Astrocyte of the hippocampus (primary cell): ENCODE measurements around the gene AP1B1.
A peak's percentile ranks its signal among the peaks of the same experiment; 100 is the strongest.
"Not testable (repeated sequence)": the region's sequence is repeated elsewhere in the genome, so short reads cannot be mapped to it uniquely, and the experiment has no call there.

ENCODE experiments used
- DNase-seq: peaks from one replicate; pipeline ENCODE4 v3.0.0; 2011; ENCODE audit warnings: low read depth, low spot score

The AP1B1 gene

DNA sequence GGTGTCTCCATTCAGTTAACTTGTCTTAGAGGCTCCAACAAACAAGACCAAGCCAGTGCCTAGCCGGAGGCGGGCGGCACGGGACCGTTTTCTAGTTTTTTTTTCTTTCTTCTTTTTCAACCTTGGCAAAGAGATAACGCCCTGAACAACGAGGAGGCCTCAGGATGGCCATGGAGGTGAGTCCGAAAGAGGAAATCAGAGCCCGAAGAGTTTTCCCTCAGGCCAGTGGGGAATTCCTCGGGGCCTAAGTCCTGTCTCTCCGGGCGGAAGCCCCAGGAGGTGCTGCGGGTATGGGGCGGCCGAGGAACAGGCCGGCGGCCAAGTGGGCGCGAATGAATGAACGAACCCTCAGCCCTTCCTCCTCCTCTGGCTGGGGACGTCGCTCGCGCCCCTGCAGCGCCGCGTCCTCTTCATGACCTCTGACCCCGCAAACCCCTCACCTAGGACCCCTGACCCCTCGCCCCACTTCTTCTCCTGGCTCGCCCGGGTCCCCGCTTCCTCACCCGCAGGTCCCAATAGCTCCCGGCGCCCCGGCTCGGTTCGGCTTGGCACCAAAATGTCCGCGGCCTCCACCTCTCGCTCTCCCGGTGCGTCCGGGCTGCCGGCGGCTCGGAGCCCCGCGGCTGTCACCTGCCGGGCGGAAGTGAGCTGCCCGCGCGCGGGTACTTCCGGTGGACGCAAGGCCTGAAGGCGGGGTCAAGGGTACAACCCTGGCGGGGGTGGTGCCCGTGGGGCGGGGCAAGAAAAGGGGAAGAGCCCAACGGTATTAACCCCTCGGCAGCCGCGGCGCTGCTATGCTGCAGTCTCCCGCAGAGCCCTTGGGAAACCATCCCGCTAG lies at the start of gene AP1B1:
Gene AP1B1, minus strand, starts transcription at position 650 of the 838 bp plus-strand sequence. CDS start 21,327 bp downstream, outside the sequence.
- DNase-seq, result peak; percentile 97

DNA sequence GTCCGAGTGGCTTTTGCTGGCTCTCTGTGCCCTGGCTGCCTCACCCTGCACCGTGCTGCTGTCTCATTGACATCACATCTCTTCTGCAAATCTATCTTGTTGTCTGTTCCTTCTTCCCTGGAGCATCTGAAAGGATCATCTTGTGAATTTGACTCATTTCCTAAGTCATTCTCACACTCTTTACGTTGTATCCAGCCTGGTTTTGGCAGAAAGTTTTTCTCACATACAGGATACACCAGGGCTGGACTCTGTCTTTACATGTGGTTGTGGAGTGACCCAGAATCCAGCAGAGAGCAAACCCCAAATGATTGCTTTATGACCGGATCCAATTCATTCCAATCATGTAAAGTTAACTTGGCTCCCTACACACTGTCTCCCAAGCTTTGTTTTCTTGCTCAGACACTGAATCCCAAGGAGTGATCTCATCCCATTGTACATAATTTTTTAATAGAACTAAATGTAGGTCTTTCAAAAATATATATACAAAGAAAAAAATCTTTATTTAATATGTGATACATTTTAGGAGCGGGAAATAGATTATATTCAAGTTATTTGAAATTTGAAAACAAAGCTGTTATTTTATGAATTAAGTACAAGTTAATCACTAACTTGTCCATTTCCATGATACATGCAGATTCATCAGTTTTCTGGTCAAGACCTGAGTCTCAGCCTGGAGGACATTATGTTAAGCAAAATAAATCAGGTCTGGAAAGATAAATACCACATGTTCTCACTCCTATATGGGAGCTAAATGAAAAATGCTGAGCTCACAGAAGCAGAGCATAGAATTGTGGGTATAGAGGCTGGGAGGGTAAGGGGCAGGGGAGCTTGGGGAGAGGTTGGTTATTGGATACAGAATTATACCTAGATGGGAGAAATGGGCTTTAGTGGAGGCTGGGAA lies 47.1 kb upstream of the AP1B1 start:
- DNase-seq, result no peak

DNA sequence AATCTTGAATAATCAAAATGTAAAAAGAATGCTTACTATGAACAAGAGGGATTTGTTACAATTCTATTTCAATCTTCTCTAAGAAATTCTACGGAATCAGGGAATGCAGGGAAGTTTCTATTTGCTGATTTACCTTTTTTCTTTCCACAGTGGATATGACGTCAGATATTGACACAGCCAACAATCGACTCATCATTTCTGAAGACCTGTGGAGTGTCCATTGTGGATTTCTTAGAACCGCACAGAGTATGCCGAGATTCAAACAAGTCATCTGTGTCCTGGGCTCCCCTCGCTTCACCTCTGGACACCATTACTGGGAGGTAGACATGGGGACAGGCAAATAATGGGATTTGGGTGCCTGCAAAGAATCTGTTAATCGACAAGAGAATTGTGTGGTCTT lies 45.9 kb upstream of the AP1B1 start:
- no peak for DNase-seq

DNA sequence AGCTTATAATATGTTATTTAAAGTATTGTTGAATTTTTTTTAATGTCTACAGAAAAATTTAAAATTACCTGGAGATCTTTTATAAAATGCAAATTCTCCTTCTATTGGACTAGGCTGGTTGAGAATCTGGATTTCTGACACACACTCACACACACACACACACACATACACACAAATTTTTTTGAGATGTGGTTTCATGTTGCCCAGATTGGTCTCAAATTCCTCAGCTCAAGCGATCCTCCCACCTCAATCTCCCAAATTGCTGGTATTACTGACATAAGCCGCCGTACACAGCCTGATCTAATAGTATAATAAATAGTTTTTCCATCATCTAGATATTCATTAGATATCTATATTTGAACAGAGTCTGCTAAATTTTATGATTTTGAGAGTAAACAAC lies 45.5 kb upstream of the AP1B1 start:
- no peak for DNase-seq

DNA sequence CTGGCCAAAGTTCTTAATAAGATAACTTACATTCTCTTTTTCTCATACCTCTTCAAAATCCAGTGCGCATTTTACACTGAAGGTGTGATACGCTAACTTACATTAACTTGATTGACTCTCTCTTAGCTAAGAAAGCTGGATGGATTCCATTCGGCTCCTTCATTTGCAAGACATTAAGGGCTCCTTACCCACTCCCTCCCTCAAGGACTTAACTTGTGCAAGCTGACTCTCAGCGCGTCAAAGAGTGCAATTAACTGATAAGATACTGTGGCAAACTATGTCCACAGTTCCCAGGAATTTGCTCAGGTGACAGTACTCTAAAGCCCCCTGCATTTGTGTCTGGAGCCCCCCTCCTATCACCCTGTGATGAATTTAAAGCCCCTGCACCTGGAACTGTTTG lies 43.6 kb upstream of the AP1B1 start:
- no peak for DNase-seq

DNA sequence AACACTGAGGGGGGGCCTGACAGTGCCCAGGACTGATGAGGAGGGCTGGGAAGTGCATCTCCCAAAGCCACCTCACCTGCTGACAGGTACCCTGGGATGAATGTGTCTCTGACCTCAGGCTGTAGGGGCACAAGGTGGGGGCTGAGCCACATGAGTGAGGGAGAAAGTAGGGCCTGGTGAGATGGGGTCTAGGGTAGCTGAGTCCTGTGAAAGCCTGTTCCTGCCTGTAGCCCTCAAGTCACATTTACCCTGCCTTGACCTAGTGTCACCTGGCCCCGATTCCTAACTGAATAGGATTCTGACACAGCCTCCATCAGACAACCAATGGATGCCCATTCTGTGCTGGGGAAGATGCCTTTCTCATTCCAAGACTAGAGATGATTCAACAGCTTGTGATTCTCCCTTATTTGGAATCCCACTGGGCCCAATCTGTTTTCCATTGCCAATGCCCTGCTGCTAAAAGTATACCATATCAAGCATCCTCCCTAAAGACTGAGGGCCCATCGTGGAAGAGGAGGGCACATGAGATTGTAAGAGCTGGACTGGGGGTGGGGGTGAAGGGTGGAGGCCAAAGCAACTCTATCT lies 38.9 kb upstream of the AP1B1 start:
- no peak for DNase-seq

DNA sequence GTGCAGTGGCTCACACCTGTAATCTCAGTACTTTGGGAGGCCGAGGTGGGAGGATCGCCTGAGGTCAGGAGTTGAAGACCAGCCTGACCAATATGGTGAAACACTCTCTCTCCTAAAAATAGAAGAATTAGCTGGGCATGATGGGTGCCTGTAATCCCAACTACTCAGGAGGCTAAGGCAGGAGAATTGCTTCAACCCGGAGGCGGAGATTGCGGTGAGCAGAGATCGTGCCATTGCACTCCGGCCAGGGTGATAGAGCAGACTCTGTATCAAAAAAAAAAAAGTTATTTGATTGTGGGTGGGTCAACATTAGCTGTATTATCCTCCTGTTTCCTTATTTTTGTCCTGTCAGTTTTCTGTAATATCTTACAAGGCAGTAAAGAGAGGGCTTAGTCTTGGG lies 38.1 kb upstream of the AP1B1 start:
- no peak for DNase-seq

DNA sequence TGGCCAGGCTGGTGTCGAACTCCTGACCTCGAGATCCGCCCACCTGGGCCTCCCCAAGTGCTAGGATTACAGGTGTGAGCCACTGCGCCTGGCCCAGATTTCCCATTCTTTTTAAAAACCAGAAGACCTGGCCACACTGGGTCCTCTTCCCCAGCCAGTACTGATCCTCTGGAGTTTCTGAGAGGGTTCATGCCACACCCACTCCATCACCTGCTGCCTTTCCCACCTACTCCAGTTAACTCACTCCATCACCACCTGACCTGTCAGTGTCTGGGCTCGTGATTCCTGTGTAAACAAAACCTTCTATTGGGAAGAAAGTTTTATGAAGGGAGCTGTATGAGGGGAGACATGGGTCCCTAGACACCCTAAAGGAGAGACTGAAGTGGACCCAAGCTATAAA lies 30.3 kb upstream of the AP1B1 start:
- not testable (repeated sequence) for DNase-seq

DNA sequence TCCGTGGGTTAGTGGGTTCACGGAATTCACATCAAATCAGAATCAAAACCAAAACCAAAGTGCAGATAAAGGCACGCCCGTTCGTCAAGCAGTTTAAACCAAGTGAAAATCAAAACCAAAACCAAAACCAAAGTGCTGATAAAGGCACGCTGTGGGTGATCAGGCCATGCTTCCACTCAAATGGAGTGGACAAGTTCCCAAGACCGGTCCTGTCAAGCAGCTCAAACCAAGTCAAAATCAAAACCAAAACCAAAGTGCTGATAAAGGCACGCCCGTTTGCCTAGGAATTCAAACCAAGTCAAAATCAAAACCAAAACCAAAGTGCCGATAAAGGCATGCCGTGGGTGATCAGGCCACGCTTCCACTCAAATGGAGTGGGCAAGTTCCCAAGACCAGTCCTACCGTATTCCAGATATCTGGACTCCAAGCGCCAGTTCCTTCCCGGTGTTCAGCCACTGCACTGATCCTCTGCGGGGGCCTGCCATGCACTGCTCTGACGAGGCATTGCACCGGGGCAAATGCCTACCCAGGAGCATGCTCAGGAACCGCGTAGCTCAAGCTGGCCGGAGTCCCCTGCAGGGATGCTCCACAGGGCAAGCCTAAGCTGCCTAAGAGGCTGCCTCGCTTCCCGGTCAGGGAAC lies 26.7 kb upstream of the AP1B1 start:
- peak; percentile 22 for DNase-seq

DNA sequence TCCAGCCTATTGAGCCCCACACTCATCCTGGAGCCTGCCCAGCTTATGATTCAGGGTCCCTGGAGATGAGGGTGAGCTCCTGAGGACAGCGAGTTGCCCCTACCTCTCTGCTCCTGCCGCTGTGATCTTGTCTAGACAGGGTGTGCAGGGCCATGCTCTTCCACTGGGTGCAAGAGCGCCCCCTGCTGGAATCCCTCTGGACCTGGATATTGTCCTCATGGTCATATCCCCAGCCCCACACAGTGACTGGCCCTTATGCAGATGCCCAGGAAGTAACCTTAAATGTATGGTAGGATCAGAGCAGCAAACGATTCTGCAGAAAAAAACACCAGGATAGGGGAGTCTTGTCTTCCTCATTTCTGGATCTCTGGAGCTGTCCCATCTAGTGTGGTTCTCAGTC lies 24.4 kb upstream of the AP1B1 start:
- DNase-seq, result not testable (repeated sequence)

DNA sequence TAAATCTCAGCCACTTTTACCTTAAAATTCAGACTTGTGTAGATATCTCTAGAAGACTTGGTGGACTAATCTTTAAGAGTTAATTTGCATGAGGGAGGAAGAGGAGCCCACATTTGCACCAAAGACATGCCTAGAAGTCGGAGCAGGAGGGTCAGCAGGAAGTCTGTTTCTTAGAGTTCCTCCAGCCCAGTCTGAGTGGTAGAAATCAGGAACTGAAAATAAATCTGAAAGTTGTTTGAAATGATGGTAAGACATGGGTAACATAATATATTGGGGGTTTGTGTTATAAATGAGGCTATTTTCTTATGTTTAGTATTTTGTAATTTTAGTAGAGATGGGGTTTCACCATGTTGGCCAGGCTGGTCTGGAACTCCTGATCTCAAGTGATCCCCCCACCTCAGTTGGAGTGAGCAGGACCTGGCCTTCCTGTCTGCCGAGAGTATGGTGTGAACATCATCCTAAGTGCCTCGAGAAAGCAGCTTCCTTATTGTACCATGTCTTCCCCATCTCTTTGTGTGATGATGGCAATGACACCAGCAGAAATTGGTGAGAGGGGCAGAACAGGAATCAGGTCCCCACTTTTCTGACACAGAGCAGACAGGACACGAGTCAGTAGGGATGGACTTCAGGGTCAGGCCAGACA lies 23.3 kb upstream of the AP1B1 start:
- not testable (repeated sequence) for DNase-seq

DNA sequence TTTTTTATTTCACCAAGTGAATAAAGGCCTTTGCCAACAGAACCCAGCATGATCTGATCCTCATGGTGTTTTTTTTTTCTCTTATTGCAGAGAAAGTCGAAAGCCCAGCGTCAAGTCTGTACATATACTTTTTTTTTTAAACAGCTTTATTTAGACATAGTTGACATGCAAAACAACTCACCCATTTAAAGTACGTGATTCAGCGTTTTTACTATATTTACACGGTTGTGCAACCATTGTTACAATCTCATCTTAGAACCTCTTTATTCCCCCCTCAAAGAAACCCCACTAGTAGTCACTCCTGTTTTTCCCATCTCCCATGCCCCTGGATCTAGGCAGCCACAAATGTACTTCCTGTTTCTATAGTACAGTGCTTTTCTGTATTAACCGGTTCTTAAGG lies 20.6 kb upstream of the AP1B1 start:
- DNase-seq, result no peak

DNA sequence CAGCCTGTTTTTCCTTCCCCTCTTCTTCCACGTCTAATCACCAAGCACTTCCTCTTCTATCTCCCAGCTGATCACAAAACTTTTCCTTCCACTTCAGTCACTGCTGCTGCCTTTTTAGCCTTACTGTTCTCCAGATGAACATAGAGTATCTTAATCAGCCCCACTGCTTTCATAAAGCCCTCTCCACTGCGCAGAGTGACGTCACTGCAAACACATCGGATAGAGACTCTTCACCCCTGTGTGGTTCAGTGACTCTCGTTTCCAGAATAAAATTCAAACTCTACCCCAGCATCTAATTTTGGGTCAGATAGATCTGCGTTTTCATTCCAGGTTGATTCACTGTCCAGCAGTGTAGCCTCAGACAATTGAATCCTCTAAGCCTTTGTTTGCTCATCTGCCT lies 13.2 kb upstream of the AP1B1 start:
- DNase-seq, result not testable (repeated sequence)

DNA sequence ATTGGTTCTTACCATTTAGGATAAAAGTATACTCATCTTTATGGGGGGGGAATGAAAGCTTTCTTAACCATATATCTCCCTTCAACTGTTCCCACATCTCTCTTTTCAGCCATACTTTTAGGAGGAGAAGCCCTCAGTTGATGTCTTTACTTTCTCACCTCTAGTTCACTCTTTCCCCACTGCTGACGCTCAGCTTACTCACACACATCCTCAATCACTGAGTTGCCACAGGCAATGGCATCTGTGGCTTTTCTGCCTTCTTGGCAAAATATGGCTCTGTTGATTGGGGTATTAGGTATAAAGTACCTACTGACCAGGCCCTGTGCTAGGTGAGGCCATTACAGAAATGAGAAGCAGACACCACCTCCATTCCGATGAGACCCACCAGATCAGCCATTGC lies 12.2 kb upstream of the AP1B1 start:
- DNase-seq, result no peak

DNA sequence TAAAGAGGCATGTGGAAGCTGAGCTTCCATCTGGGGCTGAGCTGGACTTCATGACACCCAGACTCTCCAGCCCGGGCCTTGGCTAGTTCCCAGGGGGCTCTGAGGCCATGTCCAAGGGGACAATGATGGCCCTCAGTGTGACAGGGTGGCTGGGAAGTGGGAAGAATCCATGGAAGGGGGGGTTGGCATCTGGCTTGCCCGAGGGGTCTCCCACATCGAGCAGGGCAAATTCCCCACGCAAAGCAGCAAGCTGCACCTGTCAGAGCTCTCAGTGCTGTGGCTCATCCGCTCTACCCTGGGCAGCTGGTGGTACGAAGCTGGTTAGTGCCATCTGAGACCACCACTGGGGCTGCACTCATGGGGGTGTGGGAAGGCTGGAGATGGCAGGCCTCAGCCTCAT lies 9.4 kb upstream of the AP1B1 start:
- DNase-seq, result no peak

DNA sequence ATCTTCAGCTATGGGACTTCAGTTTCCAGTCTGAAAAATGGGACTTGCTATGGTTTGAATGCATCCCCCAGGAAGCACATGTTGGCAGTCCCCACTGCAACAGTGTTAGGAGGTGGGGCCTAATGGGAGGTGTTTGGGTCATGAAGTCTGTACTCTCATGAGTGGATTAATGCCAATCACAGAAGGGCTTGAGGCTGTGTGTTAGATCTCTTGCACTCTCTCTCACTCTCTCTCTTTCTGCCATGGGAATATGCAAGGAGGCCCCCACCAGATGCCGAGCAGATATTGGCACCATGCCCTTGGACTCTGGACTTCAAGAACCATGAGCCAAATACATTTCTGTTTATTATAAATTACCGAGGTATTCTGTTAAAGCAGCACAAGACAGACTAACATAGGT lies 7.8 kb upstream of the AP1B1 start:
- DNase-seq, result no peak

DNA sequence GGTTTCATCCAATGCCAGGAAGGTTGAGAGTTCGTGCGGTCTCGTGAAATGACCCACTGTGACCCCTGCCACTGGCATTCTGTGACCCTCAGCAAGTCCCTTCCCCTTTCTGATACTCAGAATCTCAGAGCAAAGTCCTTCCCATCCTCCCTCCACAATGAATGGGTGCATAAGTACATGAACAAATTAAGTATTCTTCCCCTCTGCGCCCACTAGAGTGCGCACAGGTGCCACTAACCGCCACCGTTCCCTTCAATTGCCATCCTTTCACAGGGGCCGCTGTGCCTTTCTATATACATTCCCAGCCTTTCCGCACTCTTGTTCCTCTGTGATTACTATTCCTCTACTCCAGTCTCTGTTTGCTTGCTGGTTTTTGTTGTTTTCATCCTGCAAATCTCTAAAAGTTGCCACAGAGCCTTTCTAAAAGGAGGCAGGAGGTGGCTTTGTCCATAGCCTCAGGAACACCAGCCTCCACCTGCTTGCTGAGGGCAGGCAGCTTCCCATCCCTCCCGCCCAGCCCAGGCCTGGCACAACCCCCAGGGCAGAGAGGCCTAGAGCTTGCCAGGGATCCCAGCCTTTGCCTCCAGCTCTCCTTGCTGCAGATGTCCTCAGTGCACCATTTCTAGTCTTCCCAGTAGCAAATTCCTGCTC lies 6.7 kb upstream of the AP1B1 start:
- peak; percentile 88 for DNase-seq

DNA sequence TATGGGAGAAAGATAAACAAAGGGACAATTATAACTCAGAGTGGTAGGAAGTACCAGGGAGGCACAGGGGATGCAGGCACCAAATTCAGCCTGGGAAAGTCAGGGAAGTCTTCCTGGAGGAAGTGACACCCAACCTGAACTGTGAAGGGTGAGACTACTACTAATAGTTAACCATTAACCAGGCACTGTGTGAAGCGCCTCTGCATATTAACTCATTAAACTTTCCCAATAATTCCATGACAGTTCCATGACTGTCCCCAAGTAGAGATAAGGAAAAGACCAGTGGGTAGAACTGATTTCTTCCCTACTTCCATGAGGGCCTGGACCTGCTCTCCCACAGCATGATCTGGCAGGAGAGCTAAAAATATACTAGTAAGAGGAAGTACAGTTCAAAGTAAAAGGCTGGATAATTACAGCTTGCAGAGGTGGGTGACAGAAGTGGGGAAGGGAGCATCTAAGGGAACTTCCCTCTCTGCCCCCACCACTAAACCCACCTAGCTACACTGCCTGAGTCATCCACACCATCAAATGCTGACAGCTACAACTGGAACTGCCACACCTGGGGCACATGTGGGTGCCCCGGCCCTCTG lies 4.7 kb upstream of the AP1B1 start:
- DNase-seq, result no peak

DNA sequence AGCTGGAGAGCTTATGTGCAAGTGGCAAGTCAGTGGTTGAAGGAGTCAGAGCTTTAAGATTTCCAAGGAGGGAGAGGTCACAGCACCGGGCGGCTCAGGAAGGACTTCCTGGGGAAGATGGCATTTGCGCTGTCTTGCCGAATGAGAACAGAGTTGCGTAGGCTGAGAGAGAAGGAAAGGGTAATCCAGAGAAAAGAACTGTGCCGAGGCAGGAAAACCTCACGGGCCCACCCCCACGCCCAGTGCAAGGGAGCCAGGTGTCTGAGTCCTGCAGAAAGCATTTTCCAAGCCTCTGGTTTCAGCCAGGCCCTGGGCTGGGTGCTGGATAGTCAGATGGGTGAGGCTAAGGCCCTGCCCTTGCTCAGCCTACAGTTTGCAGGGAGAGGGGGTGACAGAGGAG lies 3.2 kb upstream of the AP1B1 start:
- DNase-seq, result no peak

DNA sequence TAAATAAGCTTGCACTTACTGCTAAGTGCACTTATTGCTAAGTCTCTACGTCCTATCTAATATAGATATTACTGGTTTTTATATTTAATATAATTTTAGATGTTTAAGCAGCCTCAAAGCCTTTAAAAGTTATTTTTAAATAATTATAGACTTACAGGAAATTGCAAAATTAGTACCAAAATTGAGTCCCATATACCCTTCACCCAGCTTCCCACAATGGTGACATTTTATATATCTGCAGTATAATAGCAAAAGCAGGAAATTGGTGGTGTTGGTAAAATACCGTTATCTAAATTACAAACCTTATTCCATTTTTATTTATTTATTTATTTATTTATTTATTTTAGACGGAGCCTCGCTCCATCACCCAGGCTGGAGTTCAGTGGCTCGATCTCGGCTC lies 1.9 kb upstream of the AP1B1 start:
- no peak for DNase-seq

DNA sequence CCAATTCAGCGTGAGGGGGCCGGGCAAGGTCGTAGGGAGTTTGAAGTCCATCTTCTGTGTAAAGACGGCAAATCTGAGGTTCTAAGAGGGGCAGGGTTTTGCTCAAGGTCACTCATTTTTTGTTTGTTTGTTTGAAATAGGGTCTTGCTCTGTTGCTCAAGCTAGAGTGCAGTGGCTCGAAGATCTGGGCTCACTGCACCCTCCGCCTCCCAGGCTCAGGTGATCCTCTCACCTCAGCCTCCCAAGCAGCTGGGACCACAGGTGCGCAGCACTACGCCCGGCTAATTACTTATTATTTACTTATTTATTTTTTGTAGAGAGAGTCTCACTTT lies 355 bp upstream of the AP1B1 start:
- no peak for DNase-seq
